Nasal cavity respiratory epithelium epithelial cell of viscerocranial mucosa (primary cell): ENCODE data around the gene SCYGR6. TPM values are rescaled to one million over a fixed set of nuclear protein-coding genes. Genes with fewer than 3 reads are reported as not detected.

ENCODE experiments used
- total RNA-seq: library from RNA; depleted of rRNA; stranded (reverse); fragments of >200 nt; gene quantifications from 2 replicates; pipeline ENCODE4 v1.2.3, GENCODE V29; 2014

The SCYGR6 gene, protein sequence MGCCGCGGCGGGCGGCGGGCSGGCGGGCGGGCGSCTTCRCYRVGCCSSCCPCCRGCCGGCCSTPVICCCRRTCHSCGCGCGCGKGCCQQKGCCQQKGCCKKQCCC
- not detected in 2 replicates for total RNA-seq

DNA sequence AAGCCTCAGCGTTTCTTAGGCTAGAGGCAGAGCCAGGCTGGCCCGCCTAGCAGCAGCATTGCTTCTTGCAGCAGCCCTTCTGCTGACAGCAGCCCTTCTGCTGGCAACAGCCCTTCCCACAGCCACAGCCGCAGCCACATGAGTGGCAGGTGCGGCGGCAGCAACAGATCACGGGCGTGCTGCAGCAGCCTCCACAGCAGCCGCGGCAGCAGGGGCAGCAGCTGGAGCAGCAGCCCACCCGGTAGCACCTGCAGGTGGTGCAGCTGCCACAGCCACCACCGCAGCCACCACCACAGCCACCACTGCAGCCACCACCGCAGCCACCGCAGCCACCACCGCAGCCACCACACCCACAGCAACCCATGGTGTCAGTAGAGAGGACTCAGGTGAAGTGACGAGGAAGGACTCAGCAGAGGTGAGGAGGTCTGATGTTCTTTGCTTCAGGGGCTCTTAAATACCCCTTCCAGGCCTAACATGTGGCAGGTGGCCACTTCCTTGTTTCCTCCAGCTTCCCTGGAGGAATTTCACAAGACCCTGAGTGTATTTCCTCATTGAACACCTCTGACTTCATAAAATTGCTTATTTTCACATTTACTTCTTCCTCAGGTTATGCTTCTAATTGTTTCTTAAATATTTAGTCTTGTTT lies at the start of gene SCYGR6:
SCYGR6 (minus strand) TSS at position 364 of the 646 bp plus-strand sequence; CDS start at position 364, 0 bp downstream.

DNA sequence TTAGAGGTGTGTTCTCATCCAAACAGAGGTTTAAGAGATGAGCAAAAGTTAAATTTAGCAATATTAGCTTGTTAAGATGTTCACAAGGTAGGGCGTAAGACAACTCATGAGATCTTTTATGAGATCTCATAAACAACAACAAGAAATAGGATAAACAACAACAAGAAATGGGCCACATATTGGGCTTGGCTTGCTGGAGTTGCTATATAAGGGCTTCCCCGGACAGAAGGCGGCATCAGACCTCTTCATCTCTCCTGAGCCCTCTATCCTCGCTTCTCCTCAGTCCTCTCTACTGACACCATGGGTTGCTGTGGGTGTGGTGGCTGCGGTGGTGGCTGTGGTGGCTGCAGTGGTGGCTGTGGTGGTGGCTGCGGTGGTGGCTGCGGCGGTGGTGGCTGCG lies 21.0 kb upstream of the SCYGR6 start, which contains the start of gene SCYGR8:
SCYGR8 (plus strand) TSS at position 301 of the 400 bp plus-strand sequence; CDS start at position 301, 0 bp downstream.

DNA sequence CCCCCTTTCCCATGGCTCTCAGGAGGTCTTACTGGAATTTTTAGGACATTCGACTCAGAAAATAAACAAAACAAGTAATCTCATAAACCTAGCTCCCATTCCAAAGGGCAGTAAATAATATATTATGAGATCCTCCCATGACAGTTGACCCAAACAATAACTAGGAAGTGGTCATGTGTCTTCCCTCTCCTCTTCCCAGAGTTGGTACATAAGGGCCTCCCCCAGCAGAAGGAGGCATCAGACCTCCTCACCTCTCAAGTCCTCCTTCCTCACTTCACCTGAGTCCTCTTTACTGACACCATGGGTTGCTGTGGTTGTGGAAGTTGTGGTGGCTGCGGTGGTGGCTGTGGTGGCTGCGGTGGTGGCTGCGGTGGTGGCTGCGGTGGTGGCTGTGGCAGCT lies 3.5 kb upstream of the SCYGR6 start, which contains the start of gene SCYGR7:
SCYGR7 (plus strand) TSS at position 301 of the 400 bp plus-strand sequence; CDS start at position 301, 0 bp downstream.

DNA sequence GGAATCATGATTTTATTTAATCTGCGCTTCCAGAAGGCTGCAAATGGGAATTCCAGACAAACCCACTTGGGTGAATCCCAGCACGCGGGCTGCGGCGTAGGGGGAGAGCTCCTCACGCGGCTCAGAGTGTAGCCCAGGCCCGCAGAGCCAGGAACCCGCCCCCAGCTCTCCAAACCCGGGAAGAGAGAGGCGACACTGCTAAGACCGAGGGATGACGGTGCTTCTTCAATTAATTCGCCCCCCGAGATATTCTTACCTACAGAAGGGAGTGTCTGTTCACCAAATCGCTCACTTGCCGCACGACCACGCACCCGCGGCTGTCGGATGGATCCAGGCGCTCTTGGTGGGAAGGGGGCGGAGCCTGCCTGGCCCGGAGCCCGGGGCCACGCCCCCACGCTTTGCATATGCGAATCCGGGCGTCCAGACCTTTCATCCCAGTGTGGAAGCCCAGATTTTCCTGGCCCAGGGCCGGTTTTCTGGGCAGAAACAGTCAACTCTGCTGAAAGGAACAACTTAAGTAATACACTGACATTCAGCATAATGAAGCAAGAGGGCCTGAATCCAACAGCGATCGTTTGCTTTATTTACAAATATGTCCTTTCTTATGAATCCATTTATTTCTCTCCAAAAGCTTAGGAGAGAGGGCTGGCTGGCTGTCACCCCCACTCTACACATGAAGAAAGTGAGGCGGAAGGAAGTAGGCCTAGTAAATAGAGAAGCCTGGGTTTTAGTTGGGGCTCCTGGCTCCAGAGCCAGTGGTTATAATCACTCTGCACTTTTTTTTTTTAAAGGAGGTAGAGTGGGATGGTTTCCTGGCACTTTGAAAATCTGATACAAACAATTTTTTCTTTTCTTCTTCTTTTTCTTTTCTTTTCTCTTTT lies 6.6 kb downstream of the SCYGR6 start, which contains the start of gene SLC19A3:
SLC19A3 (minus strand) TSS at position 342 of the 881 bp plus-strand sequence. CDS start 15,710 bp downstream, outside the sequence.

Other genes starting within 250 kb of the SCYGR6 start
- gene SCYGR2, start 125.9 kb downstream of the SCYGR6 start, total RNA-seq = not detected in 2 replicates
- gene SCYGR3, start 109.9 kb downstream of the SCYGR6 start, total RNA-seq = not detected in 2 replicates
- gene SCYGR4, start 107.3 kb downstream of the SCYGR6 start, total RNA-seq = not detected in 2 replicates
- not detected in 2 replicates for gene SCYGR5, start 58.0 kb downstream of the SCYGR6 start, total RNA-seq
- under 0.01 and 0.36 TPM in 2 replicates for gene SLC19A3, start 6.7 kb downstream of the SCYGR6 start, total RNA-seq
- gene SCYGR7, start 3.6 kb upstream of the SCYGR6 start, total RNA-seq = not detected in 2 replicates
- not detected in 2 replicates for gene SCYGR8, start 21.1 kb upstream of the SCYGR6 start, total RNA-seq
- gene CCL20, start 89.1 kb upstream of the SCYGR6 start, total RNA-seq = 2.1 and 33.9 TPM in 2 replicates
- gene DAW1, start 146.9 kb upstream of the SCYGR6 start, total RNA-seq = 0.07 TPM in 1 of 2 replicates, not detected in the other